Epithelial cell of esophagus (primary cell): ENCODE measurements around the gene DVL2.

Experiments used
- DNase-seq: peaks from one replicate; pipeline ENCODE4 v3.0.0; 2010; ENCODE audit warnings: low read depth
- H3K4me3 ChIP-seq: 2 replicates; pipeline ENCODE4 v1.5.1; 2011; ENCODE audit warnings: mild to moderate bottlenecking, low read length, control low read depth
- TF ChIP-seq, protein P1 (sequence below): IDR thresholded peaks from 2 replicates; pipeline ENCODE4 v1.5.1; 2011; ENCODE audit warnings: low read depth, mild to moderate bottlenecking, low read length, control low read depth, inconsistent platforms; ENCODE audit not compliant: insufficient read depth; ENCODE audit errors: missing control alignments

Gene DVL2

DNA sequence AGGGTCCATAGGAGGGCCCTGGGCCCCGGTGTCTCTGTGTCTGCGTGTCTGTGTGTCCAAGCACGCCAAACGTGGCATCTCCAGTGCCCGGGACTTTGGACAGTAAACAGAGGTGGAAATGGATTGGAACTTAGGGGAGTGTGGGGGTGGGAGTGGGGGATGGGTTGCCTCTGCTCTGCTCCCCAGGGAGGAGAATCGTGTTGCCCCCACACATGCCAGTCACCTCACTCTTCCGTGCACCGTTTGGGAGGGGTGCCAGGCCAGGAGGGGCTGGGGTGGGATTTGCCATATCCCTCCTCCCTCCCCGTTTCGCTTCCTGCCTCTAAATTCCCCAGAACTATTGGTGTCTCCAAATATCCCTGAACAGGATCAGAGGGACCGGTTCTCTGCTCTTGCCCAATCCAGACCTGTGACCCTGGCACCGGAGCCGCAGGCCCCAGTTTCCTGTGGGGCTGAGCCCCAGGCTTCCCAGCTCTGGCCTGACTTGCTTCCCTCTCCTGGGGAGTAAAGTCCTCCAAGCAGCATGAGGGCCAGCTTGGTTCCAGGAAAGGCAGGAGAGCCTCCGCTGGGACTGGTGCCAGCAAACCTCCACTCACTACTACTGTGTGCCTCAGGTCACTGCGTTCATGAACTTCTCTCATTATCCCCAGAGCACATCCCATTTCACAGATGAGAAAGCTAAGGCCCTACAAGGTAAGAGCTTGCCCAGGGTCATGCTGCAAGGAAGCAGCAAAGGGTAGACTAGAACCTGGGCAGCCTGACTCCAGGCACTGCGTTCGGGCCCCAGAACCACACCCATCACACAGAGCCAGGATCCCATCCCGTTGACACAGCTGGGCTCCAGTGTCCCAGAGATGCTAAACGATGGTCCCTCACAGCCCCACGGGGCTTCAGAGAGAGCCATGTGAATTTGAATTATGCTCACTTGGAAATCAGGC lies 54.7 kb downstream of the DVL2 start, which contains the start of gene ASGR1:
TSS of gene ASGR1 (minus strand) at position 54 of the 938 bp plus-strand sequence. CDS start 807 bp downstream, outside the sequence.
- TF ChIP-seq, protein P1, sequence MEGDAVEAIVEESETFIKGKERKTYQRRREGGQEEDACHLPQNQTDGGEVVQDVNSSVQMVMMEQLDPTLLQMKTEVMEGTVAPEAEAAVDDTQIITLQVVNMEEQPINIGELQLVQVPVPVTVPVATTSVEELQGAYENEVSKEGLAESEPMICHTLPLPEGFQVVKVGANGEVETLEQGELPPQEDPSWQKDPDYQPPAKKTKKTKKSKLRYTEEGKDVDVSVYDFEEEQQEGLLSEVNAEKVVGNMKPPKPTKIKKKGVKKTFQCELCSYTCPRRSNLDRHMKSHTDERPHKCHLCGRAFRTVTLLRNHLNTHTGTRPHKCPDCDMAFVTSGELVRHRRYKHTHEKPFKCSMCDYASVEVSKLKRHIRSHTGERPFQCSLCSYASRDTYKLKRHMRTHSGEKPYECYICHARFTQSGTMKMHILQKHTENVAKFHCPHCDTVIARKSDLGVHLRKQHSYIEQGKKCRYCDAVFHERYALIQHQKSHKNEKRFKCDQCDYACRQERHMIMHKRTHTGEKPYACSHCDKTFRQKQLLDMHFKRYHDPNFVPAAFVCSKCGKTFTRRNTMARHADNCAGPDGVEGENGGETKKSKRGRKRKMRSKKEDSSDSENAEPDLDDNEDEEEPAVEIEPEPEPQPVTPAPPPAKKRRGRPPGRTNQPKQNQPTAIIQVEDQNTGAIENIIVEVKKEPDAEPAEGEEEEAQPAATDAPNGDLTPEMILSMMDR = no peak
- H3K4me3 ChIP-seq = no peak within 1 kb of the TSS
- DNase-seq = no peak

DNA sequence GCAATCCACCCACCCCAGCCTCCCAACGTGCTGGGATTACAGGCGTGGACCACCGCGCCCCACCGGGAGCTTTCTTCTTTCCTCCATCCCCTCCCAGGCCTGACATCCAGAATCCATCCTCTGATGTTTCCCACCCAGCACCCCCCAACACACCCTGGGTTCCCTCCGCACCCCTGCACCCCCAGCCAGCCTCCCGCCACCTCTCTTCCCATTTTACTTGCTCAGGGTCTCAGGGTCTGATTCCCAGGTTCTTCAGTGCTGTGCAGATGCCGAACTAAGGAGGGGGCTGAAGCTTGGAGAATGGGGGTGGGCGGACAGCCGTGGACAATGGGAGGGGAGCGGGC lies 55.4 kb downstream of the DVL2 start:
- no peak for DNase-seq
- no peak overlapping the region for H3K4me3 ChIP-seq
- TF ChIP-seq, protein P1 = no peak

DNA sequence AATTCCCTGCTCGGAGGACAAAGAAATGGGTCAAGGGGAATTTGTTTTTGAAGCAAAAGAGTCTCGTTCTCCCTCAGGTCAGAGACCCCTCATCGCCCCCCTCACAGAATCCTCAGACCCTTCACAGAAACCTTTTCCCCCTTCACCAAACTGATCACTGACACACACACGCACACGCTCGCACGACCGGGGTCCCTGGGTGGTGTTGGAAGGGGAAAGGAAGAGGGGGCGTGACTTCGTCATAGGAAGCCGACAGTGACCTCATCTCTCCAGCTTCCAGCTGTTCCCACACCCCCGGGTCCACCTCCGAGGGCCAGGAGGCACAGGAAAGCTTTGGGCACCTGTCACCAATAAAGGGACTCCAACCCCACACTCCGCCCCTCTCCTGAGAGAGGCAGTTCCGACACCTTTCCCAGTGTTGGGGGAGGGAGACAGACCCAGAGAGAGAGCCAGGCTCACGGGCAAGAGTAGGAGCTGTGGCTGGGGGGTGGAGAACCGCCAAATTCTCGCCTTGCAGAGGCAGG lies 56.3 kb downstream of the DVL2 start:
- peak; percentile 18 for DNase-seq
- TF ChIP-seq, protein P1 = no peak
- H3K4me3 ChIP-seq = peak overlapping the region; percentile 40

DNA sequence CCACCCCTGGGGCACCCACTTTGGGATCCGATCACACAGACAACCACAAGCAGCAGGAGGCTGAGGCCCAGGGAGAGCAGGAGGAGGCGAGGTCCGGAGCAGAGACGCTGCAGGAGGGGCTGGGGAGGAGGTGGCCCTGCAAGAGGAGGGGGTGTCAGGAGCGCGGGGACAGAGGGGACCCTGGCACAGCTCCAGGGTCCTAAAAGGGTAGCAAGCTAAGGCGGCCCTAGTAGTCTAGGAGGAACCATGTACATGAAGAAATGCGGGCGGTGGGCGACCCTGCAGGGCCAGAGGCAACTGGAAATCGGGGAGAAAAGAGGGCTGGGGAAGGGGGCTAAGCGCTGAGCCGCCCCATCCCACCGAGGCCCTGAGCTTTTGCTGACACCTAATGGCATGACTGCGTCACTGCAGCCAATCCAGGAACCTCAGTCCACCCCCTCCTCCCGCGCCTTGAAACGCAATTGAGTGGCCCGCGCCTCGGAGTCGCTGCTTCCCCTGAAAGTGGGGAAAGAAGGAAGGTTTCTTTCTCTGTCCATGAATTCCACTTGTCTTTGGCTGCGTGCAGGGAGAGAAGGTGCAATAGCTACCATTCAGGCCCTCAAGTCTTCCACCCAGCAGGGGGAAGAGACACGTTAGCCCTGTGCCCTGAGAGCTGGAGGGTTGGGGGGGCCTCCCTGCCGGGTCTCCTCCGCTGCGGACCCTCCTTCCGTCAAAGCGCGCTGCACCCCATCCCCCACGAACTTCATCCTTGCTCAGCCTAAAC lies 56.9 kb downstream of the DVL2 start:
- TF ChIP-seq, protein P1 = peak; percentile 84
- DNase-seq = peak; percentile 64
- peak overlapping the region; percentile 40 for H3K4me3 ChIP-seq

DNA sequence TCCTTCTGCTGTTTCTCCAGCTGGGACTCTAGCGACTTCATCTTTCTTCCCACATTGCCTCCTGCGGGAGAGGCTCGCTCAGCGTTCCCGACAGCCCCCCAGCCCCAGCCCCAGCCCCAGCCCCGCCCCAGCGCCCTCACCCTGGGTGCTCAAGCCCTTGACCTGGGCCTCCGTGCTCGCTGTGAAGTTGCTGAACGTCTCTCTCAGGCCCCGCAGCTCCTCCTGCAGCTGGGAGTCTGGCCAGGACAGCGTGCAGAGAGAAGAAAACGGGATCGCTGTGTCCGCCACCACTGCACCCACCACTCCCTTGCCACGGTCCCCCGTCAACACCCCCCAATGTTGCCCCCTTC lies 57.5 kb downstream of the DVL2 start:
- no peak for DNase-seq
- no peak overlapping the region for H3K4me3 ChIP-seq
- TF ChIP-seq, protein P1 = no peak

DNA sequence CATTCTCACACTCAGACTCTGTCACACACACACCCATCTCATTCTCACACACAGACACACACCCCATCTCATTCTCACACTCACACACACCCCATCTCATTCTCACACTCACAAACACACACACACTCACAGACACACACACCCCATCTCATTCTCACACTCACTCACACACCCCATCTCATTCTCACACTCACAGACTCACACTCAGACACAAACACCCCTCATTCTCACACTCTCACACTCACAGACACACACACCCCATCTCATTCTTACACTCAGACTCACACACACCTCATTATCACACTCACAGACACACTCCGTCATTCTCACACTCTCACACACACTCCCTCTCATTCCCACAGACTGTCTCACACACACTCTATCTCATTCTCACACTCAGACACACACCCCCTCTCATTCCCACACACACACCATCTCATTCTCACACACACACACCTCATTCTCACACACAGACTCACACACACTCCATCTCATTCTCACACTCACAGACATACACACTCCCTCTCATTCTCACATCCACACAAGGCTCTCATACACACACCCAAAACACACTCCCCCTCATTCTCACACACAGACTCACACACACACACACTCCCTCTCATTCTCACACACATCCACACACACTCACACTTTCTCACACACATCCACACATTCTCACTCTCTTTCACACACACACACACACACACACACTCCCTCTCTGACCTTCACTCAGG lies 58.0 kb downstream of the DVL2 start:
- H3K4me3 ChIP-seq = no peak overlapping the region
- no peak for DNase-seq
- TF ChIP-seq, protein P1 = no peak
